Activated CD4-positive, alpha-beta memory T cell treated with anti-CD3 and anti-CD28 coated beads for 36 hours (primary cell): ENCODE results near the gene MYO3B. TPM values are rescaled to one million over a fixed set of nuclear protein-coding genes. Genes with fewer than 3 reads are reported as not detected.
"Not testable (repeated sequence)": the region's sequence is repeated elsewhere in the genome, so short reads cannot be mapped to it uniquely, and the experiment has no call there.

Experiments used
- CTCF ChIA-PET: fragments of 350-600 bp; sonication (Branson Sonifier 250); formaldehyde crosslinking; loops from one replicate; lab custom pipeline; 2021; ENCODE audit warnings: antibody characterized with exemption, inconsistent platforms; lab: Charles Lee
- POLR2A ChIA-PET: fragments of 350-600 bp; sonication (Branson Sonifier 250); formaldehyde crosslinking; loops from one replicate; lab custom pipeline; 2021; ENCODE audit warnings: antibody characterized with exemption; lab: Charles Lee
- DNase-seq: peaks from one replicate; pipeline ENCODE4 v3.0.0-alpha.2; 2020
- H3K27ac Mint-ChIP-seq: one replicate; pipeline ENCODE4 v1.8.0; 2021; ENCODE audit warnings: mixed read lengths
- H3K27me3 Mint-ChIP-seq: one replicate; pipeline ENCODE4 v1.8.0; 2021; ENCODE audit warnings: mixed read lengths
- H3K36me3 Mint-ChIP-seq: one replicate; pipeline ENCODE4 v1.8.0; 2021; ENCODE audit warnings: mixed read lengths
- H3K4me1 Mint-ChIP-seq: one replicate; pipeline ENCODE4 v1.8.0; 2021; ENCODE audit warnings: low read depth, mixed read lengths
- H3K4me3 Mint-ChIP-seq: one replicate; pipeline ENCODE4 v1.8.0; 2021; ENCODE audit warnings: mild to moderate bottlenecking, mixed read lengths
- H3K9me3 Mint-ChIP-seq: one replicate; pipeline ENCODE4 v1.8.0; 2021; ENCODE audit warnings: mixed read lengths
- intact Hi-C: fragments of 100-400 bp; cut with micrococcal nuclease; formaldehyde crosslinking; loops from one replicate; pipeline ENCODE4 v1.15.1; 2023
- total RNA-seq, 2 experiments: library from RNA; stranded (reverse); gene quantifications; one replicate each; pipeline ENCODE4 v1.2.3, GENCODE V29; 2021

The MYO3B gene
- total RNA-seq, 2 experiments from 2014 or later, result 0.48 TPM

DNA sequence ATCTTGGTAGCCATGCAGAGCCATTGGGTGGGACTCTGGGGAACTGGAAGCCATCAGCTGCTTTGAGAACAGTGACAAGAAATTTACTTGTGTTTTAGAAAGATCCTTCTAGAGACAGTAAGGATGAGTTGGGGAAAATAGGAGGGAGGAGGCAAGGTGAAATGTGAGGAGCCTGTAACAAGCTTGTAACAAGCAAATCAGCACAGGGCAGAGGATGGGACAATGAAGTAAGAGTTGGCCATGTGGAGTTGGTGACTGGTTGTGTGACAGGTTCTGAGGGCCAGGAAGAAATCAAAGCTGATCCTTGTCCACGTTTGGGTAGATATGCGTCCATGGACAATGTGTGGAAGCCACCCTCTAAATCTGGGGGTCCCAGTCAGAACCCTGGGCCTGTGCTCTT, 84.4 kb downstream of the MYO3B start:
- intact Hi-C loops, result no loop called here
- H3K4me1 Mint-ChIP-seq, result no peaks in the 10 kb centered on the region
- ChIA-PET CTCF (no interaction called here), POLR2A (interaction anchor here (1.1 kb wide), 1 partner anchor 642 kb away, joined by 3 read pairs; no protein-coding TSS in a partner anchor)
- no peak overlapping the region for H3K4me3 Mint-ChIP-seq
- H3K9me3 Mint-ChIP-seq, result no peaks in the 10 kb centered on the region
- no peaks in the 10 kb centered on the region for H3K27me3 Mint-ChIP-seq
- DNase-seq, result no peak
- H3K27ac Mint-ChIP-seq, result no peak overlapping the region
- no peaks in the 10 kb centered on the region for H3K36me3 Mint-ChIP-seq

DNA sequence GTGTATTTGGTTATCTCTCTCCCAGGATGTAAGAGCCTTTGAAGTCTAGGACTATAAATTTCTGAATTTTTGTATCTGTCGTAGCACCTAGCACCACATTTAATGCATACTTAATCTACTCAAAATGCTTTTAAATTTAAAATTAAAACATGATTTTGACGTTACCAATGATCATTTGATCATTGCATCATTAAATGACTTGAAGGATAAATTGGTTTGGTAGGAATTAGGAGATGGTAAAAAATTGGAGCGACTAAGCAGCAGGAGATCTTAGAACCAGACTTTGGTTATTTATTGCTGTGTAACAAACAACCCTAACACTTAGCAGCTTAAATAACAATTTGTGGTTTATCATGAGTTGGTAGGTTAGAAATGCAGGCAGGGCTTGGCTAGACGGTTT, 84.9 kb downstream of the MYO3B start:
- Mint-ChIP-seq H3K27ac (no peak overlapping the region), H3K36me3 (no peaks in the 10 kb centered on the region), H3K4me3 (no peak overlapping the region), H3K4me1 (no peaks in the 10 kb centered on the region), H3K9me3 (no peaks in the 10 kb centered on the region), H3K27me3 (no peaks in the 10 kb centered on the region)
- intact Hi-C loops, result no loop called here
- CTCF ChIA-PET, result no interaction called here
- POLR2A ChIA-PET, result interaction anchor here (1.1 kb wide), 1 partner anchor 642 kb away, joined by 3 read pairs; no protein-coding TSS in a partner anchor
- no peak for DNase-seq

DNA sequence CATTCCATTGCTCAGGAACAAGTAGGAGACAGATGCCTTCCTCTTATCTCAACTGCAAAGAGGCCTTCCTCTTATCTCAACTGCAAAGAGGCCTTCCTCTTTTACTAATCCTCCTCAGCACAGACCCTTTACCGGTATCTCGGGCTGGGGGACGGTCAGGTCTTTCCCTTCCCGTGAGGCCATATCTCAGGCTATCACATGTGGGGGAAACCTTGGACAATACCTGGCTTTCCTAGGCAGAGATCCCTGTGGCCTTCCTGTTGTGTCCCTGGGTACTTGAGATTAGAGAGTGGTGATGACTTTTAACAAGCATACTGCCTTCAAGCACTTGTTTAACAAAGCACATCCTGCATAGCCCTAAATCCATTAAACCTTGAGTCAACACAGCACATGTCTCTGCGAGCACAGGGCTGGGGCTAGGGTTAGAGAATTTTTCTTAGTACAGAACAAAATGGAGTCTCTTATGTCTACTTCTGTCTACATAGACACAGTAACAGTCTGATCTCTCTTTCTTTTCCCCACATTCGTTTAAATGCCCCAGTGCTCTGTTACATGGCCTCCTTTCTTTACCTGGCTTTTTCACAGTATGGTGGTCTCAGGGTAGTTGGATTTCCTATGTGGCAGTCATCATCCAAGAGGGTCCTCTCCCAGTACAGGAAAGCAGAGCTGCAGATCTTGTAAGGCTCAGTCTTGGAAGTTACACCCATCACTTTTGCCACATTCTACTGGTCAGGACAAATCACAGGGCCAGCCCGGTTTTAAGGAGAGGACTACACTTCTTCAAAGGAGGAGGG, 86.0 kb downstream of the MYO3B start:
- H3K27ac Mint-ChIP-seq, intact Hi-C loops, POLR2A ChIA-PET: not testable (repeated sequence)

DNA sequence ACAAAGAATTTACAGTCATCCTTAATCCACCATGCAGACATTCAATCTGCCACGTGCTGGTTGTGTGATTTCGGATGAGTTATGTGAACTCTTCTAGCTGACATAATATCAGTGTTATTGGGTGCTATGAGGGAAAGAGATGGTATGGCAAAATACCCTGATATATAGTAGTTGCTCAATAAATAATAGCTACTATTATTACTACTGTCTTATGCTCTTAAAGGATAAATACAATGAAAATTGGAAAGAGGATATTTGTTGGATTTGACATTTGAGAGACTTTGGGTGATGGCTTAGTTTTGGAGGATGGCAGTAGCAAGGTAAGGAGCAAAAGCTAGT, 86.5 kb downstream of the MYO3B start:
- H3K27ac Mint-ChIP-seq, result no peak overlapping the region
- POLR2A ChIA-PET, result interaction anchor here (0.6 kb wide), 1 partner anchor 639 kb away, joined by 3 read pairs; no protein-coding TSS in a partner anchor
- intact Hi-C loops, result no loop called here
- no peaks in the 10 kb centered on the region for H3K9me3 Mint-ChIP-seq
- DNase-seq, result no peak
- H3K4me3 Mint-ChIP-seq, result no peak overlapping the region
- H3K27me3 Mint-ChIP-seq, result no peaks in the 10 kb centered on the region
- H3K4me1 Mint-ChIP-seq, result no peaks in the 10 kb centered on the region
- CTCF ChIA-PET, result interaction anchor here (0.6 to 1.2 kb wide), 2 partner anchors 28 to 548 kb away, joined by 3 read pairs; no protein-coding TSS in a partner anchor
- H3K36me3 Mint-ChIP-seq, result no peaks in the 10 kb centered on the region

More for the DNA sequence above, 86.0 kb downstream of the MYO3B start:
- H3K4me1 Mint-ChIP-seq, H3K36me3 Mint-ChIP-seq, DNase-seq, H3K9me3 Mint-ChIP-seq, H3K4me3 Mint-ChIP-seq, H3K27me3 Mint-ChIP-seq: not testable (repeated sequence)
- CTCF ChIA-PET, result interaction anchor here (1.2 kb wide), 1 partner anchor 27 kb away, joined by 3 read pairs; no protein-coding TSS in a partner anchor

DNA sequence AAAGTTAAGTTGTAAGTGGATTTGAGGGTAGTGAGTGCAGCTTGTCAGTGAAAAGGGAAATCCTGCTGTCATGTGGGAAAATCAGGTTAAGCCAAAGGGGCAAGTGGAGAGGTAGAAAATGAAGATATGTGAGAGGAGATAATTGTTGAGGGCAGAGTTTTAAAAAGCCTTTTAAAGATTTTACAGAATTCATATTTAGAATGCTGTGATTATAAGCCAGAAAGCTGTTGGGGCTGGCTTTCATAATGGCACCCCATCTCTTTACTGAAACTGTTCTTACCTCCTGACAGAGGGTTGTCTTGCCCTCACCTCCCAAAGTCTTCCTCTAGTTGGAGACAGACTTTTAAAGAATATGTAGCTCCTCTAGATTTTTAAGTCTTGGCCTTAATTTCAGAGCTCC, 86.9 kb downstream of the MYO3B start:
- Mint-ChIP-seq H3K27me3 (no peaks in the 10 kb centered on the region), H3K9me3 (no peaks in the 10 kb centered on the region), H3K36me3 (no peaks in the 10 kb centered on the region), H3K4me1 (no peaks in the 10 kb centered on the region), H3K27ac (no peak overlapping the region), H3K4me3 (no peak overlapping the region)
- no peak for DNase-seq
- CTCF ChIA-PET, result interaction anchor here (0.6 to 1.2 kb wide), 2 partner anchors 28 to 548 kb away, joined by 3 read pairs; no protein-coding TSS in a partner anchor
- intact Hi-C loops, result no loop called here
- POLR2A ChIA-PET, result interaction anchor here (0.6 kb wide), 1 partner anchor 640 kb away, joined by 3 read pairs; no protein-coding TSS in a partner anchor

DNA sequence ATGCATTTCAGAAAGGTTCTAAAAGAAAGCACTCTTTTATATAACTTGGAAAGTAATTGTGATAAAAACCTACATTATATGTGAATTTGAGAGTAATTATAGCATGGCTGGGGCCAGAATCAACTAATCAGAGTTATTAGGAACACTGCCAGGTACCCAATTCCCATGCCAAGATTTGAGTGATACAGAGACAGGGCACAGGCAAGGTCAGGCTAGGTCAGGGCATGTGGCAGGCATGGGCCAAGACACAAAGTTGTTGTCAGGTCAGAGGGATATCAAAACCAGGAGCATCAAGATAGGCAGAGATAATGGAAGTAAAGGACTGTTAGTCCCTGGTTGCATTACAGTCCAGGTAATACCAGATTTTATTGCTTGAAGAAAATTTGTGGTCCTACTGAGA, 87.4 kb downstream of the MYO3B start:
- POLR2A ChIA-PET, result no interaction called here

DNA sequence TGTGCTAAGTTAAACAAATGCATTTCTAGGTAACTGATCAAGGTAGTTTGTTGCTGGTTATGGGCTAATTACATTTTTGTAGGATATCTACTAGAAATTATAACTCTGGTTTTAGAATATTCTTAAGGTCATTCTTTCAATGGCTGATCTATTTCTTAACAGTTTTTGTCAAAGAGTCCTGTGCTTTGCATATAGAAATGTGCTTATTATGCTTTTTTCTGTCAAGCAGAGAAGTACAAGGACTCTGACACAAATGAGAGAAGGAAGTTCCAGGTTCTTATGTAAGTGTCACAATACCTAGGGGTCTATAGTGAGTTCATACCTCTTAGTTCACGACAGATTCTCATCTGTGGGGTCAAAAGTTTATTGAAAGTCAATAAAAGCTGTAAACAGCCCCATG, 88.4 kb downstream of the MYO3B start:
- intact Hi-C loops, result no loop called here
- no peak overlapping the region for H3K4me3 Mint-ChIP-seq
- H3K27ac Mint-ChIP-seq, result no peak overlapping the region
- no peaks in the 10 kb centered on the region for H3K4me1 Mint-ChIP-seq
- ChIA-PET CTCF (no interaction called here), POLR2A (no interaction called here)
- H3K36me3 Mint-ChIP-seq, result no peaks in the 10 kb centered on the region
- H3K27me3 Mint-ChIP-seq, result no peaks in the 10 kb centered on the region
- DNase-seq, result no peak
- H3K9me3 Mint-ChIP-seq, result no peaks in the 10 kb centered on the region

More for the DNA sequence above, 87.4 kb downstream of the MYO3B start:
- no peak overlapping the region for H3K4me3 Mint-ChIP-seq
- no peaks in the 10 kb centered on the region for H3K4me1 Mint-ChIP-seq
- H3K36me3 Mint-ChIP-seq, result no peaks in the 10 kb centered on the region
- H3K9me3 Mint-ChIP-seq, result no peaks in the 10 kb centered on the region
- H3K27me3 Mint-ChIP-seq, result no peaks in the 10 kb centered on the region
- H3K27ac Mint-ChIP-seq, result no peak overlapping the region
- CTCF ChIA-PET, result no interaction called here
- intact Hi-C loops, result no loop called here
- no peak for DNase-seq

DNA sequence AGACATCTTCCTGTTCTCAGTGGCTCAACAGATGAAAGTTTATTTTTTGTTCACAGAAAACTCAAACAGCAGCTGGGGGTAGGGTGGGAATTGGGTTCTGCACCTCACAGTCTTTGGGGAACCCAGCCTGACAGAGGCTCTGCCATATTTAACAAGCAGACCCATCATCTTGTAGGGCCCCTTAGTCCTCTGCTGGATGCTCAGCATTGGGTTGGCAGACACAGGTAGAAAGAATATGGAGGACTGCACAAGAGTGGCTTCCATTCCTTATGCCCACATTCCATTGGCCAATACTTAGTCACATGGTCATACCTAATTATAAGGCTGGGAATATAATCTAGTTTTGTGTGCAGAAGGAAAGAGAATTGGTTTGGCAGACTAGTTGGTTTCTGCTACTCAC, 89.1 kb downstream of the MYO3B start:
- intact Hi-C loops, result no loop called here
- no peak for DNase-seq
- H3K4me1 Mint-ChIP-seq, result no peaks in the 10 kb centered on the region

DNA sequence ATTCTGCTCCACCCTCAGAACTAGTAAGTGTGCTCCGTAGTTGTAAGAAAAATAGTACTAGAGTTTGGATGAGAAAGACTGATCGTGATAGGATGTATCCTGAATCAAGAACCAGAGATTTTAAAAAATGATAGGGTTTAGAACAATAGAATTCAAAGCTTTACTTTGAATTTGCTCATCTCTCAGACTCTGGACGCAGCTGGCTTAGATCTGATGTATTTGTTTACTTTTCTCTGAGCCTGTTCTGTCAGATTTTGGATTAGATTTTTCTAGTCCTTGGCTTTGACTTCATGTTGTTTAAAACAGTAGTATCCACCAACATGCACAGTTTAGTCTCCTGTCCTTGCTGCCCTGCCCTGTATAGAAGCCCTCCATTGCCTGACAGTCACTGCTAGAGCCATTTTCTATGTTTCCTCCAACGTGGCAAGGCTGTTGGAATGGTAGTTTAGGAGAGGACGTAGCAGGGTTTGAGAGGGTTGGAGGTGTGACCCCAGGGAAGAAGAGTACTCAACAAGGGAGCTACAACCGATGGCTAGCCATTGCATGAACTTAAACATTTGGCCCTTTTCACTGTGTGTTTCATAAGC, 92.4 kb downstream of the MYO3B start:
- H3K27ac Mint-ChIP-seq, result no peak overlapping the region
- no peak overlapping the region for H3K4me3 Mint-ChIP-seq
- intact Hi-C loops, result no loop called here
- no peak for DNase-seq
- no peaks in the 10 kb centered on the region for H3K9me3 Mint-ChIP-seq
- H3K27me3 Mint-ChIP-seq, result peaks cover 1% of the 10 kb centered on the region
- H3K4me1 Mint-ChIP-seq, result no peaks in the 10 kb centered on the region
- no peaks in the 10 kb centered on the region for H3K36me3 Mint-ChIP-seq
- POLR2A ChIA-PET, result no interaction called here
- CTCF ChIA-PET, result no interaction called here

More for the DNA sequence above, 89.1 kb downstream of the MYO3B start:
- CTCF ChIA-PET, result no interaction called here
- no peak overlapping the region for H3K4me3 Mint-ChIP-seq
- no peaks in the 10 kb centered on the region for H3K36me3 Mint-ChIP-seq
- POLR2A ChIA-PET, result no interaction called here
- H3K9me3 Mint-ChIP-seq, result no peaks in the 10 kb centered on the region
- H3K27me3 Mint-ChIP-seq, result no peaks in the 10 kb centered on the region
- H3K27ac Mint-ChIP-seq, result no peak overlapping the region

DNA sequence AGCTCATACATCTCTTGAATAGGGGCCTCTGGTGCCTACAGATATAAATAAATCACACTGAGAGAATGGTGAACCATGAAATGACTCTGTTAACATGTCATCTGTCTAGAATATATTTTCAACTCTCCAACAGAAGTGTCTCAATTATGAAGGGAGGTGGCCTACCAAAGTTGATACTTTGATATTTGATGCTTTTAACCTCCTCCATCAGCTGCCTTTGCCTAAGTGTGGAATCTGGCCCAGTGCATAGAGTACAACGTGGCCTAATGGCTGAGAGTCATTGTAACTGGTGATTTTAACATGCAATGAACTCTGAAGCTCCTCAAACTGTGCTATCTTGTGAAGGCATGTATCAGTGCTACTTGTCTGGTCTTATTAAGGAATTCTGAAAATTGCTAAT, 93.4 kb downstream of the MYO3B start:
- Mint-ChIP-seq H3K4me3 (no peak overlapping the region), H3K9me3 (no peaks in the 10 kb centered on the region), H3K4me1 (no peaks in the 10 kb centered on the region), H3K36me3 (no peaks in the 10 kb centered on the region), H3K27me3 (peaks cover 1% of the 10 kb centered on the region), H3K27ac (no peak overlapping the region)
- ChIA-PET POLR2A (no interaction called here), CTCF (no interaction called here)
- DNase-seq, result no peak
- intact Hi-C loops, result no loop called here

DNA sequence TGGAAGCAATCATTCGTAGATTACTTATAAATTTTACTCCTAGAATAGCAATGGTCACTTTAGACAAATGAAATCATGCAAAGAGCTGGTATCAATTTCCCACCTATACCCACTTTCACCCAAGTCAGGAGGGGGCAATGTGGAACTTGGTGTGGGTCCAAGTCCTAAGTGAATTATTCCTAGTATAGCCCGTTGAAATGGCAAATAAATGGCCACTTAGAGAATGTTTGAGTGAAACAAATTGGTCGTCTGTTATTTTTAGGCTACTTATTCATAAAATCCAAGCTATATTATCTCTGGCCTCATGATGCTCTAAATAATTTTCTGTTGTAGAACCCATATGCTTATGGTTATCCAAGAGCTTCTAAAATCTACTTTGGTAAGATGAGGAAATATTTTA, 98.1 kb downstream of the MYO3B start:
- H3K4me1 Mint-ChIP-seq, result no peaks in the 10 kb centered on the region
- H3K36me3 Mint-ChIP-seq, result no peaks in the 10 kb centered on the region
- H3K4me3 Mint-ChIP-seq, result no peak overlapping the region
- peaks cover 4% of the 10 kb centered on the region for H3K27me3 Mint-ChIP-seq
- intact Hi-C loops, result no loop called here
- ChIA-PET POLR2A (no interaction called here), CTCF (interaction anchor here (1.0 kb wide), 1 partner anchor 48 kb away, joined by 3 read pairs; no protein-coding TSS in a partner anchor)
- no peak overlapping the region for H3K27ac Mint-ChIP-seq
- no peaks in the 10 kb centered on the region for H3K9me3 Mint-ChIP-seq
- no peak for DNase-seq

DNA sequence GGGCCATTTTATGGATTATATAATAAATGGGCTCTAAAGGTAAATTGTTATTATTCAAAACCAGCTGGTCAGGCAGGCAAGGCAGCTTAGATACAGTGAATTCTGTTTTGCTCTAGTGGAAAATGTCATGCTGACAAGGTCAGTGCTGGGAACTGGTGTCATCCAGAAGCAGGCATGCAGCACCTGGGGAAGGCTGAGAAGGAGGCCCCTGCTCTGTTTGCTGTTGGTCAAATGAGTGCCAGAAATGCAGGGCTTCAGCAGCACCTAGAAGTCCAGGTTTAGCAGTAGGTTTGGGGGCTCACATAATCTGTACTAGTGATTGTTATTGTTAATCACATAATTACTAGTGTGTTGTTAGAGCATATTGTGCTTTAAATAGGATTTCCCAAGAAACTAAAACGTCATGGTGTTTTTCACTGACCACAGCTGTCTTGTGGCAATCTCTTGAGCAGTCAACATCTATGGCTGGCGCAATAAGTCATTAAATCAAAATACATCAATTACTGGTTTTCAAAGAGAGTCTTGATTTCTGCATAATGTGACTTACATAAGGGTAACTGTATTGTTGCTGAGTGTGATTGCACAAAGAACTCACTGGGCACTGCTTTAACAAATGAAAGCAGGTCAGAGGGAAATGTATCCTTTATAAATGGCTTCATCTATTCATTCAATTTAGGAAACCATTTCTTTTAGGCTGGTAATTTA, 99.1 kb downstream of the MYO3B start:
- peaks cover 4% of the 10 kb centered on the region for H3K27me3 Mint-ChIP-seq
- intact Hi-C loops, result no loop called here

More for the DNA sequence above, 99.1 kb downstream of the MYO3B start:
- ChIA-PET CTCF (no interaction called here), POLR2A (no interaction called here)
- no peak for DNase-seq
- H3K9me3 Mint-ChIP-seq, result no peaks in the 10 kb centered on the region
- no peaks in the 10 kb centered on the region for H3K4me1 Mint-ChIP-seq
- no peaks in the 10 kb centered on the region for H3K36me3 Mint-ChIP-seq
- no peak overlapping the region for H3K4me3 Mint-ChIP-seq
- no peak overlapping the region for H3K27ac Mint-ChIP-seq
